ENCODE measurements around the gene SYNPO.

The SYNPO gene, protein sequence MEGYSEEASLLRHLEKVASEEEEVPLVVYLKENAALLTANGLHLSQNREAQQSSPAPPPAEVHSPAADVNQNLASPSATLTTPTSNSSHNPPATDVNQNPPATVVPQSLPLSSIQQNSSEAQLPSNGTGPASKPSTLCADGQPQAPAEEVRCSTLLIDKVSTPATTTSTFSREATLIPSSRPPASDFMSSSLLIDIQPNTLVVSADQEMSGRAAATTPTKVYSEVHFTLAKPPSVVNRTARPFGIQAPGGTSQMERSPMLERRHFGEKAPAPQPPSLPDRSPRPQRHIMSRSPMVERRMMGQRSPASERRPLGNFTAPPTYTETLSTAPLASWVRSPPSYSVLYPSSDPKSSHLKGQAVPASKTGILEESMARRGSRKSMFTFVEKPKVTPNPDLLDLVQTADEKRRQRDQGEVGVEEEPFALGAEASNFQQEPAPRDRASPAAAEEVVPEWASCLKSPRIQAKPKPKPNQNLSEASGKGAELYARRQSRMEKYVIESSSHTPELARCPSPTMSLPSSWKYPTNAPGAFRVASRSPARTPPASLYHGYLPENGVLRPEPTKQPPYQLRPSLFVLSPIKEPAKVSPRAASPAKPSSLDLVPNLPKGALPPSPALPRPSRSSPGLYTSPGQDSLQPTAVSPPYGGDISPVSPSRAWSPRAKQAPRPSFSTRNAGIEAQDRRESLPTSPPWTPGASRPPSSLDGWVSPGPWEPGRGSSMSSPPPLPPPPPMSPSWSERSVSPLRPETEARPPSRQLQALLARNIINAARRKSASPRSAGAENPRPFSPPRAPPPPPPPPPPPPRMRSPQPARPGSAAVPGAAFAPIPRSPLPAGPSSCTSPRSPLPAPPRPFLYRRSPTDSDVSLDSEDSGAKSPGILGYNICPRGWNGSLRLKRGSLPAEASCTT

DNA sequence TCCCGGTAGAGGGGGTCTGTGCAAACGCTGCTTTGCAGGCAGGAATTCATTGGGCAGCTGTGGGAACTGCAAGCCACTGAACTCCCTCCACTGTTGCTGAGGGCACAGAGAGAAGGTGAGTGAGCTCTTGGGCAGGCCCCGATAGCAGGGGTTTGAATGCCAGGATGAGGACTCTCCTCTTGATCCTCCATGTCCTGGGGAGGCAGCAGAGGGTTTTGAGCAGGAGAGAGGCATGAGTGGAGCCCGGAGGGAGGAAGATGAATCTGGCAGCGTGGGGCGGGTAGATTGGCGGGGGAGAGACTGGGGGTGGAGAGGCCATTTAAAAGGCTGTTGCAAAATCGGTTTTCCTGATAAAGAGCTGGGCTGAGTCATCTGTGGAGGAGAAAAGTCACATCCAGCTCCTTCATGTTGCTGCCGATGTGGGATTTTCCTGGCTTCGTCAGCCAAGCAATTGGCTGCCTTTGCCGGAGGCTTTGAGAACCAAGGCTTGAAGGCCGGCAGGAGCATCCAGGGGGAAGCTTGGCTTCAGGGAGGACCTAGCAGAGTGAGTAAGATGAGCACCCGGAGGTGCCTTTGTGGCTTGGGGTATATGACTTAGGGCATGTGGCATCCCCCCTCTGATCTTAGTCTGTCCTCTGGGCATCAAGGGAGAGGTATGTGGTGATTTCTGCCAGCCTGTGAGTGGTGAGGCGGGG is at the start of gene SYNPO:
SYNPO (plus strand) TSS at position 350 of the 695 bp plus-strand sequence. CDS start 7,616 bp downstream, outside the sequence.
- peak within 1 kb of the TSS; percentile 66 for H3K4me3 ChIP-seq (ENCODE audit: low read depth, low read length)

DNA sequence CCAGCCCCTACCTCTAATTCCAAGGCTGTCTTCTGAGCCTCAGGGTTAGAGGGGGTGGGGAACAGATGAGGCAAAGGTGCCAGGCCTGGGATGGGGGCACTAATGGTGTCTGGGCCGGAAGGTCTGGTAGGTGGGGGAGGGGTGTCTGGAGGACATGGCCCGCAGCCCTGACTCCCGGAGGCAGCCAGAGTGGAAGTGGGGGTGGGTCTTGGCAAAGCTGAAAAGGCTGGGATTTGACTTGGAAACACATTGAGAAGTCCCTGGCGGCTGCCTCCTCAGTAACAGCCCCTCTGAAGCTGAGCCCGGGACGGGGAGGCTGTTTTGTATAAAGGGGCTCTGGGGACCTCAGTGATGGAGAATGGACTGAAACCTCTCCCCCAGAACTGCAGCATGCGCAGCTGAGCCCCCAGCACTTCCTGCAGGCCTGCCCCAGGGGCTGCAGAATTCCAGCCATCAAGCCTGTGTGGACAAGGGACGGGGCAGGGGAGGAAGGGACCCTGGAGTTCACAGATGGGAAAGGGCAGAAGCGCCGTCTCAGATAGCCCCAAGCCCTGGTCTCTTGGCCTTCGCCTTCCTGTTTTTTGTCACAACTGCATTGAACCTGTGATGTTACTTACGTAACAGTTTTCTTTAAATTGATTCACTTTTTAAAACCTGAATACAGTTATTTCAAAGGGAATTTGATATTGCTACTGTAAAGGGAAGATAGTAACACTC is 49.3 kb upstream of the SYNPO start:
- H3K4me3 ChIP-seq (ENCODE audit: low read depth, low read length): no peak overlapping the region
- TF ChIP-seq, protein P1, sequence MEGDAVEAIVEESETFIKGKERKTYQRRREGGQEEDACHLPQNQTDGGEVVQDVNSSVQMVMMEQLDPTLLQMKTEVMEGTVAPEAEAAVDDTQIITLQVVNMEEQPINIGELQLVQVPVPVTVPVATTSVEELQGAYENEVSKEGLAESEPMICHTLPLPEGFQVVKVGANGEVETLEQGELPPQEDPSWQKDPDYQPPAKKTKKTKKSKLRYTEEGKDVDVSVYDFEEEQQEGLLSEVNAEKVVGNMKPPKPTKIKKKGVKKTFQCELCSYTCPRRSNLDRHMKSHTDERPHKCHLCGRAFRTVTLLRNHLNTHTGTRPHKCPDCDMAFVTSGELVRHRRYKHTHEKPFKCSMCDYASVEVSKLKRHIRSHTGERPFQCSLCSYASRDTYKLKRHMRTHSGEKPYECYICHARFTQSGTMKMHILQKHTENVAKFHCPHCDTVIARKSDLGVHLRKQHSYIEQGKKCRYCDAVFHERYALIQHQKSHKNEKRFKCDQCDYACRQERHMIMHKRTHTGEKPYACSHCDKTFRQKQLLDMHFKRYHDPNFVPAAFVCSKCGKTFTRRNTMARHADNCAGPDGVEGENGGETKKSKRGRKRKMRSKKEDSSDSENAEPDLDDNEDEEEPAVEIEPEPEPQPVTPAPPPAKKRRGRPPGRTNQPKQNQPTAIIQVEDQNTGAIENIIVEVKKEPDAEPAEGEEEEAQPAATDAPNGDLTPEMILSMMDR (IDR thresholded peaks at IDR 0.05; ENCODE audit: low read depth, low read length): no peak

More for the DNA sequence above, at the start of gene SYNPO:
- TF ChIP-seq, protein P1 (IDR thresholded peaks at IDR 0.05; ENCODE audit: low read depth, low read length): no peak

DNA sequence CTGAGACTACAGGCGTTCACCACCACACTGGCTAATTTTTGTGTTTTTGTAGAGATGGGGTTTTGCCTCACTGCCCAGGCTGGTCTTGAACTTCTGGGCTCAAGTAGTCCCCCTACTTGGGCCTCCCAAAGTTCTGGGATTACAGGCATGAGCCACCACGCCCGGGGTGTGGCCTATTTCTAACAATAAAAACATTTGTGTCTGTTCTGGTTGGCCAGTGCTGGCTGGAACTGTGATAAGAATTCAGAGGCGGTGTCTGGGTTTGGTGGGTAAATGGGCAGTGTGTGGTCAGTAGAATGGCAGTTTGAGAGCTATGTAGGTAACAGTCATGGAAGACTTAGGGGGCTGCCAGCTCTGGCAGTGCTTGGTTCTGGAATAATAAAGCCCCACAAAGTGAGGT is 46.9 kb upstream of the SYNPO start:
- H3K4me3 ChIP-seq (ENCODE audit: low read depth, low read length): no peak overlapping the region
- TF ChIP-seq, protein P1 (IDR thresholded peaks at IDR 0.05; ENCODE audit: low read depth, low read length): no peak

DNA sequence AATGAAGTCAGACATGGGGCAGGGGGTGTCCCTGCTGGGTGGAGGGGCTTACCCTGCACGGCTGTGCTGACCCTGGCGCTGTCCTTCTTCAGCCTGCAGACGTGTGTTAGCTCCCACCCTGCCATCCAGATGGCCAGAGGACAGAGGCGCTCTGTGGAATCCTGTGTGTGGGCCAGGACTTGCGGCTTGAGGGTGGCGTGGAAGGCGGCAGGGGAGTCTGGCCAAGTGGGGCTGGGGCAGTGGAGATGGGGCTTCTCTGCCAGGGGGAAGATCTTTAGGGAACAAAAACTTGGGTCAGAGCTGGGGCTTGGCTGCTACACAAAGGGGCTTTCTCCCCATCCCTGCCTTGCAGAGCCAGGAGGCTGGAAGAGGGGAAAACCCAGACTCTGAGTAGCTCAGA is 46.5 kb upstream of the SYNPO start:
- TF ChIP-seq, protein P1 (IDR thresholded peaks at IDR 0.05; ENCODE audit: low read depth, low read length): no peak
- no peak overlapping the region for H3K4me3 ChIP-seq (ENCODE audit: low read depth, low read length)

DNA sequence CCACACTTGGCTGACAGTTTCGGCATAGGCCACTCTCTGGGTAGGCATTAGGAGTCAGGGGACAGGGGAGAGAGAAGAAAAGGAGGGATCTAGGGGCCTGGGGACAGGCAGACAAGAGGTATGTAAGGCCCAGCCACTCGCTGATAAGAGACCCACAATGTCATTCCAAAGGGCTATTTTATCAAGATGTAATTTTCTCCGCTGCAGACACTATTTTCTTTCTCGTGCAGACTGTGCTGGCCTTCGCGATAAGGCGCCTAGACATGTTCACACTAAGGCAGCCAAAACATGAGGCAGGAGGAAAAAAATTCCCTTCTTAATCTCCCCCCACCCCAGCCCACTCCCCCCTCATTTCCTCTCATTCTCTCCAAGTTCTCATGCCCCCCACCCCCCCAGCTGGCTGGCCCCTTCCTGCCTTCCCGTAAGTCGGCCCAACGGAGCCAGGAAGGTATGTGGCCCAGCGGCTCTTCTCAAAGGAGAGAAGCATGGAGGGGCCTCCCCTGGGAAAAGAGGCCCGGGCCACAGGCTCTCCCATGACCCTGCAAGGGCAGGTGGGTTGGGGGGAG is 44.9 kb upstream of the SYNPO start:
- H3K4me3 ChIP-seq (ENCODE audit: low read depth, low read length): no peak overlapping the region
- TF ChIP-seq, protein P1 (IDR thresholded peaks at IDR 0.05; ENCODE audit: low read depth, low read length): no peak

DNA sequence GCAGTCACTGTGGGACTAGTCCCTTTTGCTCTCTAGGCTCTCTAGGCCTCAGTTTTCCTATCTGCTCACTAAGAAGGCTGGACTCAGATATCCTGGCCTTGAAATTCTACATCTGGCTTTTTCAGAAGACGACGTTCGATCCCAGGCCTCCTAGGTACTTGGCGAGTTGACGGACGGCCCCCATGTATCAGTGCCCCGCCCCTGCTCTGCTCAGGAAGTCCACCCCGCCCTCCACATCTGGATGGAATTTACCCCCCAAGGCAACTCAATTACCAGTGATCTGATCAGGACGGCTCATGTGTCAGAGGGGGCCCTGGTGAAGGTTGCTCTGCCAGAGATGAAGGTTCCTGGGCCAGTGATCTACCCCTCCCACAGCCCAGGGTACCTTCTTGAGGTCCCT is 44.1 kb upstream of the SYNPO start:
- TF ChIP-seq, protein P1 (IDR thresholded peaks at IDR 0.05; ENCODE audit: low read depth, low read length): no peak
- H3K4me3 ChIP-seq (ENCODE audit: low read depth, low read length): no peak overlapping the region

All from WI38 (cell line).